SJSA1 (cell line): ENCODE measurements around the gene APP. TPM values are rescaled to one million over a fixed set of nuclear protein-coding genes. Genes with fewer than 3 reads are reported as not detected.

Experiments
- DNase-seq, 2 experiments: peaks; one replicate each; pipeline ENCODE4 v3.0.0-alpha.2; 2015 to 2020; ENCODE audit warnings: low spot score in 2 of 2, low read depth in 1 of 2
- H3K27ac ChIP-seq: fragments of 250-450 bp; sonication (Bioruptor Pico); 2 replicates; pipeline ENCODE4 v1.5.1; 2020; ENCODE audit warnings: mild to moderate bottlenecking, moderate library complexity
- H3K27me3 ChIP-seq: fragments of 250-450 bp; sonication (Bioruptor Pico); replicated peaks from 2 replicates; pipeline ENCODE4 v1.5.1; 2020; ENCODE audit warnings: mild to moderate bottlenecking, moderate library complexity
- H3K36me3 ChIP-seq: fragments of 250-450 bp; sonication (Bioruptor Pico); 2 replicates; pipeline ENCODE4 v1.5.1; 2020; ENCODE audit warnings: mild to moderate bottlenecking
- H3K4me1 ChIP-seq: fragments of 250-450 bp; sonication (Bioruptor Pico); replicated peaks from 2 replicates; pipeline ENCODE4 v1.6.1; 2021; ENCODE audit warnings: mild to moderate bottlenecking
- H3K4me3 ChIP-seq: fragments of 250-450 bp; sonication (Bioruptor Pico); 2 replicates; pipeline ENCODE4 v1.5.1; 2020; ENCODE audit warnings: mild to moderate bottlenecking
- H3K9me3 ChIP-seq: fragments of 250-450 bp; sonication (Bioruptor Pico); replicated peaks from 2 replicates; pipeline ENCODE4 v1.5.1; 2020; ENCODE audit warnings: mild to moderate bottlenecking
- total RNA-seq: library from RNA; depleted of rRNA; stranded (reverse); fragments of >200 nt; shearing (Covaris generic); gene quantifications from 2 replicates; pipeline ENCODE4 v1.2.3, GENCODE V29; 2014

Gene APP
- total RNA-seq, 1 experiment from 2014 or later = 221 TPM

DNA sequence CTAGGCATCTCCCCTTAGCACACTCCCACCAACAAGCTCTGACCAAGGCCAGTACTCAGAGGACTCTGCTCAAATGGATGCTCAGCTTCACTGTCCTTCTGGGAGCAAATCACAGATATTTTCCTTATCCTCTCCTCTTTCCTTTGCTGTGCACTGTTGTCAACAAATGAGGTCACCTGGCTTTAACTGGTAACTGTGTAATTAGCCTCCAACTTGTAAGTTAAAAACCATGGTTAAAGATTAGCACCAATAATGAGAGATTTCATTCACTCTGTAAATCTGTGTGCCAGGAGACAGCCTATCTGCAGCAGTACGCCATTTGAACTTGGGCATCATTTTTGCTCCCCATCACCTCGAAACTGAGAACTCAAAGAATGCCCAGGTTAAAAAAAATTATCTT is 286.3 kb downstream of the APP start:
- Histone ChIP-seq H3K27me3 (no peaks in the 10 kb centered on the region), H3K4me3 (no peak overlapping the region), H3K9me3 (no peaks in the 10 kb centered on the region), H3K27ac (no peak overlapping the region), H3K4me1 (peaks cover 17% of the 10 kb centered on the region), H3K36me3 (peaks cover 17% of the 10 kb centered on the region)
- no peak for DNase-seq

DNA sequence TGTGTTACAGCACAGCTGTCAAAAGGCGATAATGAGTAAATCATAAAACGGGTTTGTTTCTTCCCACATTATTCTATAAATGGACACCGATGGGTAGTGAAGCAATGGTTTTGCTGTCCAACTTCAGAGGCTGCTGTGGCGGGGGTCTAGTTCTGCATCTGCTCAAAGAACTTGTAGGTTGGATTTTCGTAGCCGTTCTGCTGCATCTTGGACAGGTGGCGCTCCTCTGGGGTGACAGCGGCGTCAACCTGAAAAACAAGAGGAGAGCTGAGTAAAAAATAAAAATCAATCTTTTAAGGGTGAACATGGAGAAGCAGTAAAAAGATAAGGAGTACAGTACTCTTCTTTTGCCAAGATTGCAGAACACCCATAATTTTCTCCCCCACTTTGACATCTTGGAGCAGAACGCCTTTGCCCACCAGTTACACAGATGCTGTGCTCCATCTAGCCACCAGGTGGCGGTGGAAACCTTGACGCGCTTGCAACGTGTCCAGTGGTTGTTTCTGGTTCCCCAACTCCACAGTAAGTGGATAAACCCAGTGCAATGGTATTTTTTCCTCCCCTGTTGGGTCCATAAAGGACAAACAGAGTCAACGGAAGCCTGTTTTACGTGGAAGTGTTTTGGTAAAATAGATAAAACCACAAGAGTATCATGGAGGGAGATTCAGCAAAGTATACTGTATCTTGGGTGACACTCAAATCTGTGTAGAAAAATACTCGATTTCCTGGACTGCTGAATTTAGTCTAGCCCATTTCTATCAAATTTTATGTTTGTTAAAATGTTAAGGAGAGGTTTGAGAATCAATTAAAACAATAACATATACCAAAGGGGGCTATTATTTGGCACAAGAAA is 288.8 kb downstream of the APP start:
- peaks cover 11% of the 10 kb centered on the region for H3K36me3 ChIP-seq
- H3K4me3 ChIP-seq = no peak overlapping the region
- H3K27ac ChIP-seq = no peak overlapping the region
- H3K4me1 ChIP-seq = peaks cover 19% of the 10 kb centered on the region
- H3K9me3 ChIP-seq = no peaks in the 10 kb centered on the region
- no peaks in the 10 kb centered on the region for H3K27me3 ChIP-seq
- peak; percentile 49 to 61 for DNase-seq

DNA sequence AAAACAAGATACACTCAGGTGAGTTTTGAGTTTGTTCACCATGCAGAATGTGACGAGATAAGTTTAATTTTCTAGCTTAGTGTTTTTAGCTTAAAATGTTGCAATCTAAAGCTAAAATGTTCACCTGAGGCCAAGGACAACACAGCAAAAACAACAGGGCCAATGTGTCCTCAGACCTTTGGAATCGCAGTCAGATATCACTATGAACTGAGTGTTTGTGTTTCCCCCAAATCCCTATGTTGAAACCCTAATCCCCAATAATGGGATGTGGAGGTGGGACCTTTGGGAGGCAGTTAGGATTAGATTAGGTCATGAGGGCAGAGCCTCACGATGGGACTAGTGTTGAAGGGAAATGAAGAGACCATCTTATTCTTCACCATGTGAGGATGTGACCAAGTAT is 291.4 kb downstream of the APP start:
- H3K9me3 ChIP-seq = no peaks in the 10 kb centered on the region
- 0 out of 2 replicates have a peak, but pooled peaks cover 3% of the 10 kb centered on the region for H3K4me1 ChIP-seq
- H3K27me3 ChIP-seq = no peaks in the 10 kb centered on the region
- H3K36me3 ChIP-seq = peaks cover 11% of the 10 kb centered on the region
- H3K4me3 ChIP-seq = no peak overlapping the region
- H3K27ac ChIP-seq = no peak overlapping the region
- DNase-seq = no peak

DNA sequence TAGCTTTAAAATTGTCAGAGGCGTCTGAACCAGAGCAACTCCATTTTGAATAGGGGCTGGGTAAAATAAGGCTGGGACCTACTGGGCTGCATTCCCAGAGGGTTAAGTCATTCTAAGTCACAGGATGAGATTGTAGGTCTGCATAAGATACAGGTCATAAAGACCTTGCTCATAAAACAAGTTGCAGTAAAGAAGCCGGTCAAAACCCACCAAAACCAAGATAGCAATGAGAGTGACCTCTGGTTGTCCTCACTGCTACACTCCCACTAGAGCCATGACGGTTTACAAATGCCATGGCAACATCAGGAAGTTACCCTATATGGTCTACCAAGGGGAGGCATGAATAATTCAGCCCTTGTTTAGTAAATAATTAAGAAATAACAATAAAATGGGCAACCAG is 292.2 kb downstream of the APP start:
- DNase-seq = no peak
- Histone ChIP-seq H3K4me3 (no peak overlapping the region), H3K27me3 (no peaks in the 10 kb centered on the region), H3K4me1 (0 out of 2 replicates have a peak, but pooled peaks cover 3% of the 10 kb centered on the region), H3K9me3 (no peaks in the 10 kb centered on the region), H3K27ac (no peak overlapping the region), H3K36me3 (peaks cover 11% of the 10 kb centered on the region)

DNA sequence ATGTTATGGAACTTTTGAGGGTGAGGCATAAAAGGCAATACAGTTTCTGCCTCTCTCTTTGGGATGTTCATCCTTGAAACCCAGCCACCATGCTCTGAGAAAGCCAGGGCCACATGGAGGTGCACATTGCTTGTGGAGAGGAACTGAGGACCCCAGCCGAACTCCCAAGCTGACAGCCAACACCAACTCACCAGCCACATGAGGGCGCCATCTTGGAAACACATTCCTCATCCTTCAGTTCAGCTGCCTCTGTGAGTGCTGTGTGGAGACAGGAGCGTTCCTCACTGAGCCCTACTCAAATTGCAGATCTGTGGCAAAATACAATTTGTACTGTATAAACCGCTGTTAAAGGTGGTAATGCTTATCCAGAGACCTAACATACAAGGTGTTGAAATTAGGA is 298.3 kb downstream of the APP start:
- Histone ChIP-seq H3K36me3 (no peaks in the 10 kb centered on the region), H3K27ac (no peak overlapping the region), H3K27me3 (no peaks in the 10 kb centered on the region), H3K9me3 (no peaks in the 10 kb centered on the region), H3K4me3 (no peak overlapping the region), H3K4me1 (no peaks in the 10 kb centered on the region)
- DNase-seq = no peak

DNA sequence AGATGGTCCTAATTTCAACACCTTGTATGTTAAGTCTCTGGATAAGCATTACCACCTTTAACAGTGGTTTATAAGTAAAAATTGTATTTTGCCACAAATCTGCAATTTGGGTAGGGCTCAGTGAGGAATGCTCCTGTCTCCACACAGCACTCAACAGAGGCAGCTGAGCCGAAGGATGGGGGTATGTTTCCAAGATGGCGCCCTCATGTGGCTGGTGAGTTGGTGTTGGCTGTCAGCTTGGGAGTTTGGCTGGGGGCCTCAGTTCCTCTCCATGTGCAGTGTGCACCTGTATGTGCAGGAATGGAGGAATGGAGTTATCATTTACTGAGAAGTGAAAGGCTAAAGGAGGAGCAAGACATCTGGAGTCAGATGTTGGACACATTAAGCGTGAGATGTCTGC is 299.0 kb downstream of the APP start:
- no peak overlapping the region for H3K27ac ChIP-seq
- H3K36me3 ChIP-seq = no peaks in the 10 kb centered on the region
- H3K27me3 ChIP-seq = no peaks in the 10 kb centered on the region
- H3K4me3 ChIP-seq = no peak overlapping the region
- H3K4me1 ChIP-seq = no peaks in the 10 kb centered on the region
- H3K9me3 ChIP-seq = no peaks in the 10 kb centered on the region; the same call in 1 of the 2 replicates
- no peak for DNase-seq

DNA sequence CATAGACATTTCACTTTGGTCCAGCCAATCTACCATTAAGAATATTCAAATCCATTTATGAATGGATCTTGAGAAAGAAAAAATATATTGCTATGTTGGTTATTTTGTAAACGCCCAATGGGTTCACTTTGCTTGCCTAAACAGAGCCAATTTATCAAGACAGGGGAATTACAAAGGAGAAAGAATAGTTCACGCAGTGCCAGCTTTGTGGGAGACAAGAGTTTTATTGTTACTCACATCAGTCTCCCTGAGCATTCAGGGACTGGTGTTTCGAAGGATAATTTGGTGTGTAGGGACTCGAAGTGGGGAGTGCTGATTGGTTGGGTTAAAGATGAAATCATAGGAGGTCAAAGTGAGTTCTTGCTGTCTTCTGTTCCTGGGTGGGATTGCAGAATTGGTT is 300.5 kb downstream of the APP start:
- no peak overlapping the region for H3K4me3 ChIP-seq
- H3K4me1 ChIP-seq = 0 out of 2 replicates have a peak, but pooled peaks cover 6% of the 10 kb centered on the region
- no peak overlapping the region for H3K27ac ChIP-seq
- H3K9me3 ChIP-seq = no peaks in the 10 kb centered on the region; the same call in 1 of the 2 replicates
- no peaks in the 10 kb centered on the region for H3K27me3 ChIP-seq
- no peak for DNase-seq
- no peaks in the 10 kb centered on the region for H3K36me3 ChIP-seq

DNA sequence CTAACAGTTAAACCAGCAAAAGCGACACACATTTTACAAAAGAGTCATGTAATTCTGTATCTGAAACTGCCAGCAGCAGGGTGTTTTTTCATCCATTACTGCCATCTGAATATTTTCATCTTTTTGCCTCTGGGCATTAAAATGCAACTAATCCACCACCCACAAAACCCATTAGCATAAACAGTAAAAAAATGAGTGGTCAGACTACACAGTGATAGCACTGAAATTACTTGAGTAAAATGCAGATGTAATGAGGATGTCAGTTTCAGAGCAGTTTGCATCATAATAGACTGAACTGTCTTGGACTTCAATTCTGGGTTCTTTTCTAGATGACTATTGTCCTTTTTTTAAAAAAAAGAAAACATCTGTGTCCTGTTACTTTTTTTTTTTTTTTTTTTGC is 303.5 kb downstream of the APP start:
- no peak overlapping the region for H3K27ac ChIP-seq
- H3K9me3 ChIP-seq = no peaks in the 10 kb centered on the region; the same call in 1 of the 2 replicates
- DNase-seq = no peak
- no peak overlapping the region for H3K4me3 ChIP-seq
- no peaks in the 10 kb centered on the region for H3K36me3 ChIP-seq
- 0 out of 2 replicates have a peak, but pooled peaks cover 6% of the 10 kb centered on the region for H3K4me1 ChIP-seq
- H3K27me3 ChIP-seq = no peaks in the 10 kb centered on the region

DNA sequence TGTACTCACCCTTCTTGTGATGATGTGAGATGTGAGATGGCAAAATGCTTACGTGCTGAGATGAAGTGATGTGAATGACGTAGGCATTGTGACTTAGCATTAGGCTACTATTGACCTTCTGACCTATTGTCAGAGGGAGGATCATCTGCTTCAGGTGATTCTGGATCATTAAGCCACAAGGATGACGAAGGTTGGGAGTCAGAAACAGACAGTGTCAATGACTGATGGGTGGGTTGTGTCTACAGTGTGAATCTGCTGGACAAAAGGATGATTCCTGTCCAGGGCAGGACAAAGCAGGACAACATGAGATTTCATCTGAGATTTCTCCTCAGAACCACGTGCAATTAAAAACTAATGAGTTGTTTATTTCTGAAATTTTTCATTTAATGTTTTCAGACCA is 306.8 kb downstream of the APP start:
- no peak for DNase-seq
- Histone ChIP-seq H3K9me3 (no peaks in the 10 kb centered on the region; the same call in 1 of the 2 replicates), H3K27me3 (no peaks in the 10 kb centered on the region), H3K36me3 (no peaks in the 10 kb centered on the region), H3K4me3 (no peak overlapping the region), H3K4me1 (0 out of 2 replicates have a peak, but pooled peaks cover 6% of the 10 kb centered on the region), H3K27ac (no peak overlapping the region)

DNA sequence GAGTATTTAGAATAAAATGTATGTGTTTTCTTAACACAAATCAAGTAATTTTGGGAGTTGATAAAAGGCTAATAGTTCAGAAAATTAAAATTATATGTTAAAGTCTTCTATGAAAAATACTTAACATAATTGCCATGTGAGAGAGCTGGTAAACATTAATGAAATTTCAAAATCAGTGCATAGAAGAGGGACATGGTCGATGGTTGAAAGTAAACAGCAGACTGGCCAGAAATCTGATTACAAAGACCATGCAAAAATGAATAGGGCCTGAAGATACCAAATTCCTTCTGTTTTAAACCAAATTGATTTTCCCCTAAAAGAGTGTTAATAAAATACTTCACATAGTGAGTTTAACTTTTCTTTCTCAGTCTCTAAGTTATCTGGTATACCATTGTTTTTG is 307.5 kb downstream of the APP start:
- Histone ChIP-seq H3K36me3 (no peaks in the 10 kb centered on the region), H3K27ac (no peak overlapping the region), H3K9me3 (no peaks in the 10 kb centered on the region; the same call in 1 of the 2 replicates), H3K27me3 (no peaks in the 10 kb centered on the region), H3K4me3 (no peak overlapping the region), H3K4me1 (0 out of 2 replicates have a peak, but pooled peaks cover 6% of the 10 kb centered on the region)
- no peak for DNase-seq

DNA sequence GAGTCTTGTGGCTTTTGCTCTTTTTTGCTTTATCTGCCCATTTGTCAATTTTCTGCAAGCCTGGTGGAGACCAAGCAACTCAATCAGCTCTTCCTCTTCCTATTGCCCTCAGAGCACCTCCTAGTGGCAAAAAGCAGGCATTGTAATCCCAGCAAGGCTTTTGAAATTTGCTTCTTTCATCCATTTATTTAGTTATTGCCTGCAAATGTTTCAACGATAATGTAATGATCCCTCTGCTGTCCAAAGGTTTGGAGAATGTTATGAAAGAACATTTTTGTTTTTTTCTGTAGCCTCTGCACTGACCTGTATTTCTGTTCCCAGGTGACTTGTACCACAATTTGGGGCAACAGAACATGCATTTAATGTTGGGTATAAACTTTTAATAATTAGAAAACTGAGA is 308.0 kb downstream of the APP start:
- H3K9me3 ChIP-seq = no peaks in the 10 kb centered on the region; the same call in 1 of the 2 replicates
- DNase-seq = no peak

DNA sequence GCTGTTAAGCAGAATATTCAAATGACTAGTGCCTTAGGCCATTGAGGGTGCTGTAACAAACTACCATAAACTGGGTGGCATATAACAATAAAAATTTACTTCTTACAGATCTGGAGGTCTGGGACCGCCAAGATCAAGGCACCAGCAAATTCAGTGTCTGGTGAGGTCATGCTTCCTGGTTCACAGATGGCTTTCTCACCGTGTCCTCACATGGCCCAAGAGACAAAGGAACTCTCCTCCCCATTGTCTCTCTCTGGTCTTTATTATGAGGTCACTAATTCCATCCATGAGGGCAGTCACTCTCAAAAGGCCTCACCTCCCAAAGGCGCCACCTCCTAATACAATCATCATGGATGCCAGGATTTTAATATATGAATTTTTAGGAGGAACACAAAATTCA is 308.5 kb downstream of the APP start:
- H3K36me3 ChIP-seq = no peaks in the 10 kb centered on the region
- 0 out of 2 replicates have a peak, but pooled peaks cover 6% of the 10 kb centered on the region for H3K4me1 ChIP-seq
- no peaks in the 10 kb centered on the region for H3K27me3 ChIP-seq
- no peak overlapping the region for H3K27ac ChIP-seq
- H3K4me3 ChIP-seq = no peak overlapping the region
- no peak for DNase-seq
- H3K9me3 ChIP-seq = no peaks in the 10 kb centered on the region; the same call in 1 of the 2 replicates

More for the DNA sequence above, 308.0 kb downstream of the APP start:
- no peak overlapping the region for H3K27ac ChIP-seq
- H3K4me3 ChIP-seq = no peak overlapping the region
- no peaks in the 10 kb centered on the region for H3K27me3 ChIP-seq
- no peaks in the 10 kb centered on the region for H3K36me3 ChIP-seq
- H3K4me1 ChIP-seq = 0 out of 2 replicates have a peak, but pooled peaks cover 6% of the 10 kb centered on the region

DNA sequence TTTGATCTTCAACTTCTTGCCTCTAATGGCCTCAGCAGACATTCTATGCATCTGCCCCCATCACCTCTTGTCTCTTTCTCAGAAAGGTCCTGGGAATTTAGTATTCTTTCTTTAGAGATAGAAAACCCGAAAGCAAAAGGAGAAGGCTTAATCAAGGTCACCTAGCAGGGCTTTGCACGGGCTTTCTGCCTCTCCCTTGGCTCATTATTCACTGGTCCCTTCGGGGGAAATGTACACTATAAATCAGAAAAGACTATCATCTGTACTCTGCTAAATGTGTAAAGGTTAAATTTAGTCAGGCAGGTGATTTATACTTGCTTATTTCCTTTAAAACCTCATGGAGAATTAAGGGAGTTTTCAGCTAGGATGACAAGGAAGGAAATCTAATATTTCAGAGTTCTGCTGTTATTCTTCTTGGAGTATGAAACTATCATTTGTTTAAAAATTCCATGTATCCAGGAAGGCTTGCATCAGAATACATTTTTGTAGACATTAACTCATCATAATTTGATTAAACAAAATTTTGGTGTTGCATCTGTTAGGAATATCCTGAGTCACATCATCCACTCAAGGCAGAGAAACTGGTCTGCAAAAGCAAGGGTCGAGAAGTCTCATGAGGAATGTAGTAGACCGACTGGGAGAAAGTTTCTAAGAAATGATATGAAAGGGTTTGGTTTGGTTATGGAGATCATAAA is 311.2 kb downstream of the APP start:
- H3K9me3 ChIP-seq = no peaks in the 10 kb centered on the region
- DNase-seq = no peak
- no peaks in the 10 kb centered on the region for H3K36me3 ChIP-seq
- H3K4me1 ChIP-seq = no peaks in the 10 kb centered on the region
- no peak overlapping the region for H3K4me3 ChIP-seq
- H3K27ac ChIP-seq = no peak overlapping the region
- no peaks in the 10 kb centered on the region for H3K27me3 ChIP-seq

DNA sequence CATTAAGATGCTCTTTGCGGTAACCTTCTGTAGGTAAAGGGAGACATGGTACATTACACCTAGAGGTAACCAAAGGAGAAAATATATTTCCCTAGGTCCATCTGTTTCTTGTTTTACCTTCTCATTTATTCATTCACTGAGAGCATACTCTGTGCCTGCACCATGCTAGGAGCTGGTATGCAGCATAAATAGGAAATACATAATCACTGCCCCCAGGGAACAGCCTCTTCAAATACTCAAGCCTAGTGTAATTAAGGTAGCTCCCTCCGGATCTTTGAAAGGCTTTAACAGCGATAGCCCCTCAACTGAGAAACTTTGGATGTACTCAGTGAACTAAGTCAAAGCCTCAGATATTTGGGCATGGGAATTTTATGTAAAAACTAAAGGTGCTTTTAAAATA is 312.2 kb downstream of the APP start:
- no peaks in the 10 kb centered on the region for H3K4me1 ChIP-seq
- H3K27me3 ChIP-seq = no peaks in the 10 kb centered on the region
- H3K9me3 ChIP-seq = no peaks in the 10 kb centered on the region
- H3K4me3 ChIP-seq = no peak overlapping the region
- H3K36me3 ChIP-seq = no peaks in the 10 kb centered on the region
- DNase-seq = no peak
- no peak overlapping the region for H3K27ac ChIP-seq
